Stomach (tissue), 4 donors: Measurements from ENCODE around the gene NKX6-2.

ENCODE experiments used
- EP300 ChIP-seq: sonication (generic); formaldehyde crosslinking; IDR thresholded peaks from one replicate; pipeline ENCODE4 v1.6.1; 2017; ENCODE audit warnings: antibody characterized with exemption
- POLR2A ChIP-seq, 4 donors: fragments of 450-650 bp; IDR thresholded peaks; one replicate each; pipeline ENCODE4 v1.6.1; 2016; ENCODE audit warnings: antibody characterized with exemption in 4 of 4, control low read depth in 2 of 4, mild to moderate bottlenecking in 1 of 4, moderate library complexity in 1 of 4
- POLR2AphosphoS5 ChIP-seq, 3 donors: sonication (generic); formaldehyde crosslinking; IDR thresholded peaks; one replicate each; pipeline ENCODE4 v1.6.1; 2016; ENCODE audit warnings: antibody characterized with exemption in 3 of 3
- TF ChIP-seq, protein P1 (sequence below), 7 experiments: fragments of 450-650 bp in 4 of 7; fragments of 200-600 bp in 3 of 7; sonication (generic) in 3 of 7; IDR thresholded peaks; one replicate each; pipeline ENCODE4 v1.5.1; 2016 to 2019; ENCODE audit warnings: antibody characterized with exemption in 7 of 7, control low read depth in 2 of 7, mild to moderate bottlenecking in 1 of 7

DNA sequence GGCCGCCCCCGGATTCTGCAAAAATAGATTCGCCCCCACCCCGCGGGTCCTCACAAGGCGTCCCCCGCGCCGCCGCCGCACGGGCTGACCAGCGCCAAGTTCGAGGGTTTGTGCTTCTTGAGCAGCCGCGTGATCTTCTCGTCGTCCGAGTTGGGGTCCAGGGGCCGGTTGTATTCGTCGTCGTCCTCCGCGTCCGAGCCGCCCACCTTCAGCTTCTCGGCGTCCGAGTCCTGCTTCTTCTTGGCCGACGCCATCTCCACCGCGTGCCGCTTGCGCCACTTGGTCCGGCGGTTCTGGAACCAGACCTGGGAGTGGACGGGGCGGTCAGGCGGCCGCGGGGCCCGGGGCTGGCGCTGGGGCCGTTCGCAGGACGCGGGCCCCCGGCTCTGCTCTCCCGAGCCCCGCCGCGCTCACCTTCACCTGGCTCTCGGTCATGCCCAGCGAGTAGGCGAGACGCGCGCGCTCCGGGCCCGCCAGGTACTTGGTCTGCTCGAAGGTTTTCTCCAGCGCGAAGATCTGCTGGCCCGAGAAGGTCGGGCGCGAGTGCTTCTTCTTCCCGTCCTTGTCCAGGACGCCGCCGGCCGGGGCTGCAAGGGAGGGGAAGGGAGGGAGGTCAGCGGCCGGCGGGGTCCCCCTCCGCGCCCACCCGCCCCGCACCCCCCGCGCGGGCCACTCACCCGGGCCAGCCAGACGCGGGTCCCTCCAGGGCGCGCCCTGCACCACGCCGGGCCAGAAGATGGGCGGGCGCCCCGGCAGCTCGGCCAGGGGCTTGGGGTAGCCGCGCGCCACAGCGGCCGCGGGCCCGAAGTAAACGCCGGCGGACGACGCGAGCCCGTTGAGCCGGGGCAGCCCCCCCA, 853 bp downstream of the NKX6-2 start:
- TF ChIP-seq, protein P1, sequence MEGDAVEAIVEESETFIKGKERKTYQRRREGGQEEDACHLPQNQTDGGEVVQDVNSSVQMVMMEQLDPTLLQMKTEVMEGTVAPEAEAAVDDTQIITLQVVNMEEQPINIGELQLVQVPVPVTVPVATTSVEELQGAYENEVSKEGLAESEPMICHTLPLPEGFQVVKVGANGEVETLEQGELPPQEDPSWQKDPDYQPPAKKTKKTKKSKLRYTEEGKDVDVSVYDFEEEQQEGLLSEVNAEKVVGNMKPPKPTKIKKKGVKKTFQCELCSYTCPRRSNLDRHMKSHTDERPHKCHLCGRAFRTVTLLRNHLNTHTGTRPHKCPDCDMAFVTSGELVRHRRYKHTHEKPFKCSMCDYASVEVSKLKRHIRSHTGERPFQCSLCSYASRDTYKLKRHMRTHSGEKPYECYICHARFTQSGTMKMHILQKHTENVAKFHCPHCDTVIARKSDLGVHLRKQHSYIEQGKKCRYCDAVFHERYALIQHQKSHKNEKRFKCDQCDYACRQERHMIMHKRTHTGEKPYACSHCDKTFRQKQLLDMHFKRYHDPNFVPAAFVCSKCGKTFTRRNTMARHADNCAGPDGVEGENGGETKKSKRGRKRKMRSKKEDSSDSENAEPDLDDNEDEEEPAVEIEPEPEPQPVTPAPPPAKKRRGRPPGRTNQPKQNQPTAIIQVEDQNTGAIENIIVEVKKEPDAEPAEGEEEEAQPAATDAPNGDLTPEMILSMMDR (IDR thresholded peaks at IDR 0.05) = no peak
- TF ChIP-seq POLR2A (IDR thresholded peaks at IDR 0.05) = no peak
- TF ChIP-seq POLR2AphosphoS5 (IDR thresholded peaks at IDR 0.05) = no peak
- no peak for TF ChIP-seq EP300
